Activated naive CD8-positive, alpha-beta T cell treated with anti-CD3 and anti-CD28 coated beads, Interleukin-2, amount 10 ng/mL, durations not matched to agents 7 days and 5 days (primary cell): ENCODE measurements around the gene CDHR2. TPM values are rescaled to one million over a fixed set of nuclear protein-coding genes. Genes with fewer than 3 reads are reported as not detected.
"Not testable (repeated sequence)": the region's sequence is repeated elsewhere in the genome, so short reads cannot be mapped to it uniquely, and the experiment has no call there.

ENCODE experiments used
- ATAC-seq: fragments of 150-1000 bp; cut with Tn5 transposase; one replicate; pipeline ENCODE4 v1.10.0; 2021; ENCODE audit warnings: low read depth, moderate library complexity
- POLR2A ChIA-PET: fragments of 350-600 bp; sonication (Branson Sonifier 250); formaldehyde crosslinking; loops from one replicate; lab custom pipeline; 2021; ENCODE audit warnings: antibody characterized with exemption; lab: Charles Lee
- DNase-seq: peaks from one replicate; pipeline ENCODE4 v3.0.0; 2021
- H3K27ac Mint-ChIP-seq: one replicate; pipeline ENCODE4 v1.8.0; 2022; ENCODE audit warnings: mild to moderate bottlenecking, mixed read lengths
- H3K27me3 Mint-ChIP-seq: one replicate; pipeline ENCODE4 v1.8.0; 2022; ENCODE audit warnings: mild to moderate bottlenecking, moderate library complexity, mixed read lengths
- H3K36me3 Mint-ChIP-seq: one replicate; pipeline ENCODE4 v1.8.0; 2021; ENCODE audit warnings: mild to moderate bottlenecking, mixed read lengths
- H3K4me1 Mint-ChIP-seq: one replicate; pipeline ENCODE4 v1.8.0; 2021; ENCODE audit warnings: mixed read lengths
- H3K4me3 Mint-ChIP-seq: one replicate; pipeline ENCODE4 v1.8.0; 2022; ENCODE audit warnings: mild to moderate bottlenecking, moderate library complexity, mixed read lengths
- H3K9me3 Mint-ChIP-seq: one replicate; pipeline ENCODE4 v1.8.0; 2021; ENCODE audit warnings: mixed read lengths
- total RNA-seq, 2 experiments: library from RNA; stranded (reverse); gene quantifications; one replicate each; pipeline ENCODE4 v1.2.3, GENCODE V29; 2021

The CDHR2 gene
- total RNA-seq, 2 experiments from 2014 or later, result 2.4 to 3.8 TPM

DNA sequence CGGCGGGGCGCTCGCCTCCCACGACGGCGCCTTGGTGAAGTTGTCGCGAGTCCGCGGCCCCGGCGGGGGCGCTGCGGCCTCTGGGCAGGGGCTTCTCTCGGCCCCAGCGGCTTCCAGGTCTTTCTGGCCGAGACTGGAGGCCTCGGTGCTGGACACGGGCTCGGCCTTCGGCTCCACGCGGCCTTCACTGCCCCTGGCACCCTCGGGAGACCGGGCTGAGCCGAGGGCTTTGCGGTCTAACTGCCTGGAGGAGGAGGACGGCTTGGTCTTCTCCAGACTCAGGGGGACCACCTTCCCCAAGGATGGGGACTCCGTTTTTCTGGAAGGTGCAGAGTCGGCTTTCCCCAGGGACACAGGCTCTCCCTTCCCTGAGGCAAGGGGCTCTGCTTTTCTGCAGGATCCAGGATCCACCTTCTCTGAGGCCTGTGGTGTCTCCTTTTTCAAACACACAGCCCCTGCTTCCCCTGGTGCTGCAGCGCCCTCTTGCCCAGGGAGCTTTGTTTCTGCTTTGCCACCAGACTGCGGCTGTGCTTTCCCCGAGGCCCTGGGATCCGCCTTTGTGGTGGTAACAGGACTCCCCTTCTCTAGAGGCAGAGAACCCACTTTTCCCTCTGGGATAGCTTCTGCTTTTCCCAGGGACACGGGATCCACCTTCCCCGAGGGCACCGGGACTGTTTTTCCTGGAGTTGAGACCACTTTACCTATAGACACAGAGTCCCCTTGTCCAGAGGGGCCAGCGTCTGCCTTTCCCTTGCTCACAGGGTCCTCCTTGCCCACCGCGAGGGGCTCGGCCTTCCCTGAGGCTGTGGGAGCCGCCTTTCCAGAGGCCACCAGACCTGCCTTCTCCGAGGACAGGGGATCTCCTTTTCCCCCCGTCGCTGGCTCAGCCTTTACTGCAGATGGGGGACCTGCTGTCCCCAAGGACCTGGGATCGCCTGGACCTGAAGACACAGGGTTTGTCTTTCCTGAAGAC lies 48.6 kb downstream of the CDHR2 start:
- ATAC-seq, result no peak
- Mint-ChIP-seq H3K36me3 (no peaks in the 10 kb centered on the region), H3K9me3 (no peaks in the 10 kb centered on the region), H3K27me3 (peaks cover 19% of the 10 kb centered on the region), H3K4me1 (peaks cover 4% of the 10 kb centered on the region), H3K27ac (no peak overlapping the region), H3K4me3 (peak overlapping the region; percentile 32)
- no peak for DNase-seq
- POLR2A ChIA-PET, result interaction anchor here (1.4 kb wide), 1 partner anchor 181 kb away, joined by 5 read pairs; the partner anchor contains the start of gene CLTB

DNA sequence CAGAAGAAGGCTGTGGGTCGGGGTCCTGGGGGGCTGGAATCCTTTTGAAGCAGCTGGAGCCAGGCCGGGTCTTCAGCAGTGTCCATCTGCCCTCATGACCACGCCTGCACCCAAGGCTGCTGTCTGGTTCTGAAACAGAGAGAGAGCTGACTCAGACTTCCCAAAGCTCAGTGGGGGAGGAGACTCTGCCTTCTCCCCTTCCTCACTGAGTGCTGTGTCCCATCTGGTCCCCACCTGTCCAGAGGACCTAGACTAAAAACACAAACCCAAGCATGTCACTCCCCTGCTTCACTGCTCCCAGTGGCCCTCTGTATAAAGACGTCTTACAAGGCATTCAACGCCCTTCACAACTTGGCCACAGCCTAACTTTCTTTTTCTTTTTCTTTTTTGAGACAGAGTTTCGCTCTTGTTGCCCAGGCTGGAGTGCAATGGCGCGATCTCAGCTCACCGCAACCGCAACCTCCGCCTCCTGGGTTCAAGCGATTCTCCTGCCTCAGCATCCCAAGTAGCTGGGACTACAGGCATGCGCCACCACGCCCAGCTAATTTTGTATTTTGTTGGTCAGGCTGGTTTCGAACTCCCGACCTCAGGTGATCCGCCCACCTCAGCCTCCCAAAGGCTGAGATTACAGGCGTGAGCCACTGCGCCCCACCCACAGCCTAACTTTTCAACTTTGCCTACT lies 50.7 kb downstream of the CDHR2 start:
- ATAC-seq, H3K4me1 Mint-ChIP-seq, H3K27ac Mint-ChIP-seq, H3K9me3 Mint-ChIP-seq, H3K36me3 Mint-ChIP-seq, DNase-seq, H3K4me3 Mint-ChIP-seq, POLR2A ChIA-PET: not testable (repeated sequence)
- H3K27me3 Mint-ChIP-seq, result peaks cover 20% of the 10 kb centered on the region

DNA sequence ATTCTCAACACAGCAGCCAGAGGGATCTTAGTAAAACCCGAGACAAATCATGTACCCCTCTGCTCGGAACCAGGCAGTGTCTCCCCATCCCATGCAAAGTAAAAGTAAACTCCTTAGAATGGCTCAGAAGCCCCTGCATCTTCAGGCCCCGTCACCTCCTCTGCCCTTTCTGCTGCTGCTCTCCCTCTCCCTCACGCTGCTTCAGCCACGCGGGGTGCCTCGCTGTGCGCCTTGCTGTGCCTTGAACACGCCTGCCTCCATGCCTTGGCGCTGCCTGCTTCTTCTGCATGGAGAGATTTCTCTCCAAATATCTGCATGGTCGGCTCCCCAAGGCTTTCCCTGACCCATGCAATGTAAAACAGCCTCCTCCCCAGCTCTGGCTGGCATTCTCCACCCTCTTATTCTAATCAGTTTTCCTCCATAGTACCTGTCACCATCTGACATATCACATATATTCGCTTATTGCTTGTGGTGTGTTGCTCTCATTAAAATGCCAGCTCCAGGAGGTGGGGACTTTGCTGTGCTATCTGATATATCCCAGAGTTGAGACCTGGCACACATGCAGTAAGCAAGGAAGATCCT lies 52.9 kb downstream of the CDHR2 start:
- POLR2A ChIA-PET, result no interaction called here
- no peak for DNase-seq
- H3K27ac Mint-ChIP-seq, result no peak overlapping the region
- no peaks in the 10 kb centered on the region for H3K4me1 Mint-ChIP-seq
- no peaks in the 10 kb centered on the region for H3K9me3 Mint-ChIP-seq
- H3K27me3 Mint-ChIP-seq, result peaks cover 13% of the 10 kb centered on the region
- no peak for ATAC-seq
- no peak overlapping the region for H3K4me3 Mint-ChIP-seq
- H3K36me3 Mint-ChIP-seq, result no peaks in the 10 kb centered on the region

DNA sequence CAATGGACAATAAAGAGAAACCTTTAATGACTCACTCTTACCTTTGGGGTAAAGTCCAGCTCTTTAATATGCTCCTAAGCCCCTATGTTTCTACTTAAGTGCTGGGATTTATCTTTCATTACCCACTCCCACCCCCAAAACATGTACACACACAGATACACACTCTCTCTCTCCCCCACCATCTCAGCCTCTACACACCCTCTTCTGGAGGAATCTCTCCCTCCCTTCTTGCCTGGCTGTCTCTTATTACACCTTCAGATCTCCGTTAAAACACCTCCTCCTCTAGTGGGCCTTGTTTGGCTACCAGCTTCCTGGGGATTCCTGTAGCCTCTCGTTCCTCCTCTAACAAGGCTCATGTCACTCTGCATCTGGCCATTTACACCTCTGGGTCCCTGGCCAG lies 53.9 kb downstream of the CDHR2 start:
- H3K27ac Mint-ChIP-seq, result no peak overlapping the region
- no peaks in the 10 kb centered on the region for H3K4me1 Mint-ChIP-seq
- DNase-seq (no peak), ATAC-seq (no peak)
- no peaks in the 10 kb centered on the region for H3K36me3 Mint-ChIP-seq
- no peaks in the 10 kb centered on the region for H3K9me3 Mint-ChIP-seq
- no peak overlapping the region for H3K4me3 Mint-ChIP-seq
- peaks cover 18% of the 10 kb centered on the region for H3K27me3 Mint-ChIP-seq
- POLR2A ChIA-PET, result no interaction called here

DNA sequence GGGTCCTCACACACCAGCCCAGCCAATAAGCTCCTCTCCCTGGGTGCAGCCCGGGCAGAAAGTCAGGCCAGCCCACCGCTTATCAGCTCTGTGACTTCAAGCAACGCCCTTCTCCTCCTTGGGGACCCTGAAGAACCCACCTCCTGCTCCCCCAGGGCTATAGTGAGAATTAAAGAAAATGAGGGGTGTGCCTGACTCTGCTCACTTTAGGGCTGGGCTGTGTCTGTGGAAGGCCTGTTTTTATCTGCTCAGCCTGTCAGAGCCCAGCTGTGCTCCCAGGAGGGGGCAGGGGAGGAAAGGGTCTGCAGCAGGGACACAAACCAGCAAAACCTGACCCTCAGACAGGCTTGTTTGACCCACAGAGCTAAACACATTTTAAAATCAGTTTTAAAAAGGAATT lies 56.9 kb downstream of the CDHR2 start:
- no peak for ATAC-seq
- Mint-ChIP-seq H3K27me3 (peaks cover 31% of the 10 kb centered on the region), H3K27ac (no peak overlapping the region), H3K4me1 (peaks cover 8% of the 10 kb centered on the region), H3K9me3 (no peaks in the 10 kb centered on the region), H3K4me3 (no peak overlapping the region), H3K36me3 (no peaks in the 10 kb centered on the region)
- DNase-seq, result no peak
- POLR2A ChIA-PET, result interaction anchor here (1.0 kb wide), 1 partner anchor 16 kb away, joined by 3 read pairs; no protein-coding TSS in a partner anchor

DNA sequence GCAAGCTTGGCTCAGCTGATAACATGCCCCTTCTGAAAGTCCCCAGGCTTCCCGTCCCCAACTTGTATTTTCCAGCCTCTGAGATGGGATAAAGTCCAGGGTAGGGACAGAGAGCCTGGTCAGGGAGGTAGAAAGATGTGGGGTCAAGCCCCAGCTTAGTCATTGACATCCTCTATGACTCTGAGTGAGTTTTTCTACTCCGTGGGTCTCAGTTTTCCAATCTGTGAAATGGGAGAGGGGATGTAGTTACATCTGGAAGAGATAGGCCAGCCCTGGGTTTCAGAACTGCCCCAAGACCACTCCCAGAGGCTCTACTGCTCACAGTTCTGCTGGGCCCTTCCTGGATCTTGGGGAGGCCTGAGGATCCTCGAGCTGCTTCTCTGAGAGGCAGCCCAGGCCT lies 57.7 kb downstream of the CDHR2 start:
- H3K36me3 Mint-ChIP-seq, result no peaks in the 10 kb centered on the region
- peaks cover 37% of the 10 kb centered on the region for H3K27me3 Mint-ChIP-seq
- H3K4me3 Mint-ChIP-seq, result no peak overlapping the region
- POLR2A ChIA-PET, result interaction anchor here (1.0 kb wide), 1 partner anchor 15 kb away, joined by 3 read pairs; no protein-coding TSS in a partner anchor
- no peak overlapping the region for H3K27ac Mint-ChIP-seq
- no peaks in the 10 kb centered on the region for H3K9me3 Mint-ChIP-seq
- DNase-seq (no peak), ATAC-seq (no peak)
- H3K4me1 Mint-ChIP-seq, result peaks cover 8% of the 10 kb centered on the region

DNA sequence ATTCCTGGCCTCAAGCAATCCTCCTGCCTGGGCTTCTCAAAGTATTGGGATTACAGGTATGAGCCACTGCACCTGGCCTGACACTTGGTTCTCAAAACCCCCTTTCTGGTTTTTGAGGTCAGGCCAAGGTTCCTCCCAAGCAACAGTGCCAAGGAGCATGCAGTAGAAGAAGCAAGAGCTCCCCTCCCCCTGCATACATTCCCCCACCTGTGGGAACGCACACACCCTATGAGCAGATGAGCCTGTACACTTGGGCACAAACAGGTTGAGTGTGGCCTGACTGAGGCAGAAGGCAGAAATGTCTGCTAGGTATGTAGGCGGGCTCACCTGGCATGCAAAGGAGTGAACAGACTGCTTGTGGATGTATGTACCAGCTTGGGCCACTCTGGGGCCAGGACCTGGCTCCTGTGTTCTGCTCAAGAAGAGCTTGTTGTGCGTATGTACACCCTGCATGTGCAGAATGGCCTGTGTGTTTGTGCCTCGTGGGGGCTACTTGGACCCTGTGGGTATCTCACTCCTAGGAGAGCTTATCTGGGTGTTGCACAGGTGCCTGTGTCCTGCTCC lies 59.1 kb downstream of the CDHR2 start:
- ATAC-seq (no peak), DNase-seq (no peak)
- H3K4me1 Mint-ChIP-seq, result peaks cover 8% of the 10 kb centered on the region
- no peaks in the 10 kb centered on the region for H3K36me3 Mint-ChIP-seq
- no peak overlapping the region for H3K27ac Mint-ChIP-seq
- no peaks in the 10 kb centered on the region for H3K9me3 Mint-ChIP-seq
- peak overlapping the region; percentile 84 for H3K4me3 Mint-ChIP-seq
- H3K27me3 Mint-ChIP-seq, result peaks cover 41% of the 10 kb centered on the region
- POLR2A ChIA-PET, result interaction anchor here (1.5 kb wide), 1 partner anchor 38 kb away, joined by 4 read pairs; the partner anchor contains the start of gene TSPAN17

DNA sequence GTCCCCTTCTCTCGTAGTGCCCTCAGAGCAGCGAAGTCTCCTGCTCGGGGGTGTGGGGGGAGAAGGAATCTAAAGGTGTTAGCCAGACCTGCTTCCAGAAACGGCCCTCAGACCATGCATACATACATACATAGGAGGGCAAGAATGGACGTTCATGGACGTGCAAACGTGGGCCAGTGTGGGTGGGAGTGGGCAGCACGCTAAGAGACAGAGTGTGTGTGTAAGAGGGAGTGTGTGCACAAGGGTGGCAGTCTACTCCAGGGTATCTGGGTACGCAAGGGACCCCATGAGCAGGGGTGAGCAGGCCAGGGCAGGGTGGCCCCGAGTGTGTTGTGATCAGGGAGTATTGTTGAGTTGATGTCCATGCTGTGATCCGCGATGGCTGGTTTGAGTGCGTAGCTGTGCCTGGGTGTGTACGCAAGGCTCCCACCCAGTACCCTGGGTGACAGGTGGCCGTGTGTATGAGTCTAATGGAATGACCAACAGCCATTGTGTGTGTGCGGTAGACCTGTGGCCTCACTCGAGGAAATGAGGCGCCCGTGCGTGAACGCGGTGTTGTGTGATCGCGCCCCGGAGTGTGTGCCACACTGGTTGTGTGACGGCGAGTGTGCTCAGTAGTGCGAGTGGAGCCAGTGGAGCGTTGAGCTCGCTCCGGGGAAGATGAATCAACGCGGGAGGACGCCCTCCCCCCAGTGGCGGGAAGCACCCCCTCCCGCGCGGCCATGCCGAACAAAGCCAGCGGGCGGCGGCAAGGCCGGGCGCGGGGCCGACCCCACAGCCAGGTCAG lies 60.0 kb downstream of the CDHR2 start:
- DNase-seq, result peak; percentile 38
- Mint-ChIP-seq H3K36me3 (no peaks in the 10 kb centered on the region), H3K9me3 (no peaks in the 10 kb centered on the region), H3K4me1 (peaks cover 8% of the 10 kb centered on the region), H3K27ac (no peak overlapping the region), H3K27me3 (peaks cover 36% of the 10 kb centered on the region), H3K4me3 (peak overlapping the region; percentile 84)
- POLR2A ChIA-PET, result no interaction called here
- ATAC-seq, result no peak

DNA sequence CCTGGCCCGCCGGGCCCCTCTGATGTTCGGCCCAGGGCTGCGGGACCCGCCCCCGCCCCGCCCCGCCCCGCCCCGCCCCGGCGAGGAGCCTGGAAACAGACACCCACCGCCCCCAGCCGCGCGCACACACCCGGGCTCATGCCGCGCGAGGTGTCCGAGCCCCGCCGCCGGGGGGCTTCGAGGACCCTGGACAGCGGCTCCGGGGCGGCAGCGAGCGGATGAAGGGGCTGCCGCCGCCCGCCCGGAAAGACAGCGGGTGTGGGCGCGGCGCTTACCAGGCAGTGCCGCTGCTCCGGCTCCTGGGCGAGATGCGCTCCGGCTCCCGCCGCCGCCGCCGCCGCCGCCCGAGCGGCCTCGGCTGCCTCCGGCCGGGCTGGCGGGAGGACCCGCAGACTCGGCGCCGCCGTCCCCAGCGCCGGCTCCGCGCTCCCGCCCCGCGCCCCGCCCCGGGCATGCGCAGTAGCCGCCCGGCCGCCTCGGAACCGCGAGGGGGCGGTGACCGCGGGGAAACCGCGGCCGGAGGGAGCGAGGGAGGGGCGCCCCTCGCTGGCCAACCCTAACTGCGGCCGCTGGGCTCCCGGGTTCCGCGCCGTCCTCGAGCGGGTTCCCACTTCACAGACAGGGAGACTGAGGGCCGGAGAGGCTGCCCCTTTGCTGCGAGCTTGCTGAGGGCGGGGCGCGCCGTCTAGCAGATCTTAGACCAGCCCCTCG lies 60.7 kb downstream of the CDHR2 start, which contains the start of gene GPRIN1:
TSS of gene GPRIN1 (minus strand) at position 433 of the 711 bp plus-strand sequence. CDS start 10,322 bp downstream, outside the sequence.
- peak; percentile 84 for DNase-seq
- H3K9me3 Mint-ChIP-seq, result no peaks in the 10 kb centered on the region
- peak; percentile 66 for ATAC-seq
- H3K27me3 Mint-ChIP-seq, result peaks cover 36% of the 10 kb centered on the region
- H3K27ac Mint-ChIP-seq, result no peak within 1 kb of the TSS
- POLR2A ChIA-PET, result no interaction called here
- H3K4me1 Mint-ChIP-seq, result peaks cover 8% of the 10 kb centered on the region
- no peaks in the 10 kb centered on the region for H3K36me3 Mint-ChIP-seq
- peak within 1 kb of the TSS; percentile 84 for H3K4me3 Mint-ChIP-seq

DNA sequence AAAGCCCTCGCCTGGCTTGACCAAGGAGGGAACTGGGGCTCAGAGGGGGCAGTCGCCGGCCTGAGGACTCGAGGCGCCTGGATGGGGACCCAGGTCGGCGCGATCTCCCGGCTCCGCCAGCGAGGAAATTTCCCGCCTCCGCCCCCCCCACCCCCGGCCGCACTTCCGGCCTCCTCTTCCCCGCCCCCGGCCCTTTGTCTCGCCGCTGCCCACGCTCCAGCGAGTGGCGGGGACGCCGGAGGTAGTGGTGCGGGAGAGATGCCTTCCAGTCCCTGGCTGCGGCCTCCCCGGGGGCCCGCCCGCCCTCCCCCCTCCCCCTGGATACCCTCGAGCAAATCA lies 61.3 kb downstream of the CDHR2 start:
- ATAC-seq (no peak), DNase-seq (no peak)
- Mint-ChIP-seq H3K27me3 (peaks cover 36% of the 10 kb centered on the region), H3K9me3 (no peaks in the 10 kb centered on the region), H3K36me3 (no peaks in the 10 kb centered on the region), H3K4me1 (peaks cover 8% of the 10 kb centered on the region), H3K4me3 (peak overlapping the region; percentile 68), H3K27ac (no peak overlapping the region)
- POLR2A ChIA-PET, result no interaction called here

DNA sequence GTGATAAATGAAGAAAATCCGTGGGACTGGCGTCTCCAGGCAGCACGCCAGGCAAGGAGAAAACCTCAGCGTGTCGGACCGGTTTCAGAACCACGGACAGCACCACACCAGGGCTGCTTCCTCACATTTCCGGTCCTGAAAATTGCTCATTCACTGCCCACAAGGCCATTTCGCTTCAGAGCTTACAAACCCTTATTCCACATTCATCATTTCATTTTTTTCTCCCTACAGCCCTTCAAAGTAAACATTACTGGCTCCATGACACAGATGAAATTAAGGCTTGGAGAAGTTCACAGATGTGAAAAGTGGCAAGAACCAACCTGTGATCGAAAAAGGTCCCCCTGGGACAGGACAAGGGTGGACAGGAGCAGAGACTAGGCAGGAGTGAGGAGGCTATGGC lies 62.3 kb downstream of the CDHR2 start:
- no peaks in the 10 kb centered on the region for H3K9me3 Mint-ChIP-seq
- ATAC-seq (no peak), DNase-seq (peak; percentile 71)
- H3K36me3 Mint-ChIP-seq, result no peaks in the 10 kb centered on the region
- H3K27ac Mint-ChIP-seq, result no peak overlapping the region
- no peak overlapping the region for H3K4me3 Mint-ChIP-seq
- H3K27me3 Mint-ChIP-seq, result peaks cover 44% of the 10 kb centered on the region
- POLR2A ChIA-PET, result interaction anchor here (0.7 kb wide), 1 partner anchor 80 kb away, joined by 4 read pairs; no protein-coding TSS in a partner anchor
- peaks cover 8% of the 10 kb centered on the region for H3K4me1 Mint-ChIP-seq

DNA sequence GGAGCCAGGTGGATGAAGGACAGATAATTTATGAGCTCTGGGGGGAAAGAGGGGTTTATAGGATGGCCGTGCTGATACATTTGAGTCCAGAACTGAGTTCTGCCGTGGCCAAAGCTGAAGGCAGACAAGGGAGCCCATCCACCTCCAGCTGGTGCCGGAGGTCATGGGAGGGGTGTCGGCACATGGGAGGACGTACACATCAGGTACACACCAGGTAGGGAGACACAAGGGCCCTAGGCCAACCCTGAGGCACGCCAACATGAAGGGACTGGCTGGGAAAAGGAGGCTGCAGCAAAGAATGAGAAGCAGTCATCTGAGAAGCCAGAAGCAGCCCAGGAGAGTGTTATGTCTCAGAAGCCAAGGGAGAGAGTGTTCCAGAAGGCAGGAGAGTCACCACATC lies 62.9 kb downstream of the CDHR2 start:
- peaks cover 50% of the 10 kb centered on the region for H3K27me3 Mint-ChIP-seq
- H3K36me3 Mint-ChIP-seq, result no peaks in the 10 kb centered on the region
- no peaks in the 10 kb centered on the region for H3K9me3 Mint-ChIP-seq
- H3K4me1 Mint-ChIP-seq, result peaks cover 8% of the 10 kb centered on the region
- no peak for DNase-seq
- POLR2A ChIA-PET, result interaction anchor here (0.7 kb wide), 1 partner anchor 81 kb away, joined by 4 read pairs; no protein-coding TSS in a partner anchor
- no peak for ATAC-seq
- H3K4me3 Mint-ChIP-seq, result no peak overlapping the region
- no peak overlapping the region for H3K27ac Mint-ChIP-seq
